K562 (cell line): Measurements from ENCODE around the gene LGI4. TPM values are rescaled to one million over a fixed set of nuclear protein-coding genes. Genes with fewer than 3 reads are reported as not detected.
A peak's percentile ranks its signal among the peaks of the same experiment; 100 is the strongest.

Source experiments
- ARID1B ChIP-seq: fragments of 450-650 bp; IDR thresholded peaks from 2 replicates; pipeline ENCODE4 v1.6.1; 2016; ENCODE audit warnings: antibody characterized with exemption, mild to moderate bottlenecking, inconsistent platforms
- CSDE1 ChIP-seq, 2 experiments: fragments of 450-650 bp; IDR thresholded peaks; 2 replicates each; pipeline ENCODE4 v1.6.1; 2016; ENCODE audit warnings: mild to moderate bottlenecking in 1 of 2
- EHMT2 ChIP-seq: fragments of 450-650 bp; IDR thresholded peaks from 2 replicates; pipeline ENCODE4 v1.6.1; 2018; ENCODE audit warnings: antibody characterized with exemption
- FOSL1 ChIP-seq: fragments of 200-800 bp; sonication (Bioruptor generic); conservative IDR thresholded peaks from 2 replicates; pipeline ENCODE4 v1.6.1; 2016; ENCODE audit warnings: missing genetic modification characterization, missing compliant biosample characterization
- HNRNPL ChIP-seq: fragments of 200-400 bp; formaldehyde crosslinking; IDR thresholded peaks from 2 replicates; pipeline ENCODE4 v1.6.1; 2017; ENCODE audit warnings: low read depth, mild to moderate bottlenecking, low read length
- MCM5 ChIP-seq: fragments of 450-650 bp; IDR thresholded peaks from 2 replicates; pipeline ENCODE4 v1.6.1; 2016; ENCODE audit warnings: low read depth
- MCM7 ChIP-seq, 2 experiments: fragments of 450-650 bp; IDR thresholded peaks; 2 replicates each; pipeline ENCODE4 v1.6.1; 2016 to 2018
- NCOA6 ChIP-seq: fragments of 450-650 bp; IDR thresholded peaks from 2 replicates; pipeline ENCODE4 v1.6.1; 2017; ENCODE audit warnings: mild to moderate bottlenecking
- PML ChIP-seq: IDR thresholded peaks from 2 replicates; pipeline ENCODE4 v1.6.1; 2012; ENCODE audit warnings: low read length, inconsistent platforms
- RBBP5 ChIP-seq: fragments of 200-600 bp; sonication (generic); IDR thresholded peaks from 2 replicates; pipeline ENCODE4 v1.6.1; 2012; ENCODE audit warnings: borderline replicate concordance, mild to moderate bottlenecking, low read length, control low read depth, inconsistent platforms; ENCODE audit not compliant: insufficient read depth, poor library complexity, severe bottlenecking
- SAP30 ChIP-seq: fragments of 200-600 bp; sonication (generic); IDR thresholded peaks from 2 replicates; pipeline ENCODE4 v1.6.1; 2012; ENCODE audit warnings: borderline replicate concordance, low read depth, mild to moderate bottlenecking, moderate library complexity, low read length, control low read depth, inconsistent platforms; ENCODE audit not compliant: insufficient read depth, poor library complexity, severe bottlenecking
- SRF ChIP-seq, 2 experiments: fragments of 250-450, 450-650 bp in 1 of 2; sonication (Bioruptor Pico) in 1 of 2; sonication (generic) in 1 of 2; formaldehyde crosslinking; IDR thresholded peaks; 2 replicates each; pipeline versions ENCODE4 v1.5.0 to v1.5.1; 2020 to 2022; ENCODE audit warnings: mild to moderate bottlenecking in 1 of 2, missing genetic modification reagents in 1 of 2
- TAF1 ChIP-seq: IDR thresholded peaks from 2 replicates; pipeline ENCODE4 v1.6.1; 2011; ENCODE audit warnings: mild to moderate bottlenecking, low read length, moderate library complexity; ENCODE audit not compliant: insufficient read depth, control insufficient read depth, severe bottlenecking; ENCODE audit errors: extremely low read depth
- TCFL5 ChIP-seq: fragments of 250-450 bp; sonication (Bioruptor Pico); conservative IDR thresholded peaks from 2 replicates; pipeline ENCODE4 v1.6.1; 2021; ENCODE audit warnings: mild to moderate bottlenecking, moderate library complexity, matching md5 sums
- UBTF ChIP-seq, 2 experiments: IDR thresholded peaks; 2 replicates each; pipeline ENCODE4 v1.6.1; 2012; ENCODE audit warnings: improper control_type of control experiment in 2 of 2, low read depth in 2 of 2, low read length in 2 of 2, borderline replicate concordance in 1 of 2
- XRCC5 ChIP-seq: fragments of 200-400 bp; formaldehyde crosslinking; IDR thresholded peaks from 2 replicates; pipeline ENCODE4 v1.6.1; 2017; ENCODE audit warnings: low read depth, mild to moderate bottlenecking, low read length
- ZBTB8A ChIP-seq: fragments of 450-650 bp; IDR thresholded peaks from 2 replicates; pipeline ENCODE4 v1.6.1; 2018; ENCODE audit warnings: mild to moderate bottlenecking, moderate library complexity; ENCODE audit not compliant: partially characterized antibody
- ZNF121 ChIP-seq: sonication (generic); formaldehyde crosslinking; conservative IDR thresholded peaks from 2 replicates; pipeline ENCODE4 v1.8.0; 2022; ENCODE audit warnings: missing genetic modification reagents
- ZNF551 ChIP-seq: fragments of 250-450 bp; sonication (Bioruptor Pico); IDR thresholded peaks from 2 replicates; pipeline ENCODE4 v1.5.0; 2021; ENCODE audit warnings: mild to moderate bottlenecking, moderate library complexity
- ZNF584 ChIP-seq: fragments of 200-800 bp; sonication (Bioruptor generic); IDR thresholded peaks from 2 replicates; pipeline ENCODE4 v1.6.1; 2016; ENCODE audit warnings: low read depth, mild to moderate bottlenecking, missing genetic modification characterization, missing compliant biosample characterization
- polyA plus RNA-seq, 8 experiments: library from polyadenylated mRNA; depleted of rRNA in 4 of 8; stranded (reverse) in 5 of 8; unstranded in 3 of 8; fragments of >200 nt; fragmentation: Nextera tagmentation in 2 of 8; fragmentation: Illumina TruSeq in 1 of 8; extraction: Ambion mirVana in 2 of 8; extraction: Trizol in 1 of 8; gene quantifications; 2 replicates each; pipeline versions ENCODE4 v1.2.1 to v1.2.3, GENCODE V29; 2011 to 2014; ENCODE audit warnings: inconsistent platforms in 1 of 8, missing spikeins in 1 of 8
- total RNA-seq, 7 experiments: library from RNA; depleted of rRNA in 6 of 7; stranded (reverse); fragments of >200 nt in 6 of 7; fragmentation: Illumina TruSeq in 2 of 7; extraction: Trizol in 2 of 7; gene quantifications; 2 replicates each; pipeline versions ENCODE4 v1.2.1 to v1.2.3, GENCODE V29; 2011 to 2021; ENCODE audit warnings: low replicate concordance in 1 of 7
- TF ChIP-seq, protein P1 (sequence below): fragments of 450-650 bp; formaldehyde crosslinking; IDR thresholded peaks from 2 replicates; pipeline ENCODE4 v1.4.0; 2020; ENCODE audit warnings: mild to moderate bottlenecking, moderate library complexity
- TF ChIP-seq, protein P2 (sequence below): fragments of 450-650 bp; formaldehyde crosslinking; IDR thresholded peaks from 2 replicates; pipeline ENCODE4 v1.4.0; 2020; ENCODE audit warnings: mild to moderate bottlenecking, mixed read lengths
- TF ChIP-seq, protein P3 (sequence below), 2 experiments: fragments of 250-450 bp in 1 of 2; fragments of 450-650 bp in 1 of 2; sonication (Bioruptor Pico) in 1 of 2; IDR thresholded peaks; 2 replicates each; pipeline versions ENCODE4 v1.6.1 to v1.8.0; 2016 to 2021; ENCODE audit warnings: mild to moderate bottlenecking in 2 of 2, moderate library complexity in 2 of 2, missing compliant biosample characterization in 1 of 2, missing genetic modification characterization in 1 of 2

LGI4 gene
- total and polyA plus RNA-seq, 9 of the 15 experiments (the other 6 are each of a cell fraction or from before 2014, with no cell fraction given): 0.14 to 0.30 (median 0.24) TPM; not detected in 4

- TF ChIP-seq, protein P1, sequence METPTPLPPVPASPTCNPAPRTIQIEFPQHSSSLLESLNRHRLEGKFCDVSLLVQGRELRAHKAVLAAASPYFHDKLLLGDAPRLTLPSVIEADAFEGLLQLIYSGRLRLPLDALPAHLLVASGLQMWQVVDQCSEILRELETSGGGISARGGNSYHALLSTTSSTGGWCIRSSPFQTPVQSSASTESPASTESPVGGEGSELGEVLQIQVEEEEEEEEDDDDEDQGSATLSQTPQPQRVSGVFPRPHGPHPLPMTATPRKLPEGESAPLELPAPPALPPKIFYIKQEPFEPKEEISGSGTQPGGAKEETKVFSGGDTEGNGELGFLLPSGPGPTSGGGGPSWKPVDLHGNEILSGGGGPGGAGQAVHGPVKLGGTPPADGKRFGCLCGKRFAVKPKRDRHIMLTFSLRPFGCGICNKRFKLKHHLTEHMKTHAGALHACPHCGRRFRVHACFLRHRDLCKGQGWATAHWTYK: no peak
- TF ChIP-seq ZNF584 (CRISPR knock-in tag) (no peak), HNRNPL (0 out of 2 replicates have a peak, but pooled peaks have one; percentile 17), ARID1B (no peak), SRF (CRISPR knock-in tag; IDR thresholded peaks at IDR 0.05) (no peak), PML (no peak), XRCC5 (peak; percentile 94; the same call in 1 of the 2 replicates), ZNF121 (no peak), ZBTB8A (no peak), FOSL1 (no peak), MCM5 (no peak), TCFL5 (CRISPR knock-in tag) (no peak), ZNF551 (CRISPR knock-in tag) (no peak), TAF1 (no peak), MCM7 (IDR thresholded peaks at IDR 0.05) (no peak), RBBP5 (no peak), EHMT2 (peak; percentile 82), CSDE1 (IDR thresholded peaks at IDR 0.05) (0 out of 4 replicates have a peak, but pooled peaks of 1 of the 2 experiments have one; percentile 41), UBTF (IDR thresholded peaks at IDR 0.05; ENCODE audit: borderline replicate concordance in 1 of 2, low read depth in 2 of 2, low read length in 2 of 2) (no peak), NCOA6 (no peak), SAP30 (no peak)
- TF ChIP-seq, protein P2, sequence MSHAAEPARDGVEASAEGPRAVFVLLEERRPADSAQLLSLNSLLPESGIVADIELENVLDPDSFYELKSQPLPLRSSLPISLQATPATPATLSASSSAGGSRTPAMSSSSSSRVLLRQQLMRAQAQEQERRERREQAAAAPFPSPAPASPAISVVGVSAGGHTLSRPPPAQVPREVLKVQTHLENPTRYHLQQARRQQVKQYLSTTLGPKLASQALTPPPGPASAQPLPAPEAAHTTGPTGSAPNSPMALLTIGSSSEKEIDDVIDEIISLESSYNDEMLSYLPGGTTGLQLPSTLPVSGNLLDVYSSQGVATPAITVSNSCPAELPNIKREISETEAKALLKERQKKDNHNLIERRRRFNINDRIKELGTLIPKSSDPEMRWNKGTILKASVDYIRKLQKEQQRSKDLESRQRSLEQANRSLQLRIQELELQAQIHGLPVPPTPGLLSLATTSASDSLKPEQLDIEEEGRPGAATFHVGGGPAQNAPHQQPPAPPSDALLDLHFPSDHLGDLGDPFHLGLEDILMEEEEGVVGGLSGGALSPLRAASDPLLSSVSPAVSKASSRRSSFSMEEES (CRISPR knock-in tag): no peak
- TF ChIP-seq, protein P3, sequence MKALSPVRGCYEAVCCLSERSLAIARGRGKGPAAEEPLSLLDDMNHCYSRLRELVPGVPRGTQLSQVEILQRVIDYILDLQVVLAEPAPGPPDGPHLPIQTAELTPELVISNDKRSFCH (CRISPR knock-in tag; IDR thresholded peaks at IDR 0.05): no peak
- TF ChIP-seq, protein P3 (tag; IDR thresholded peaks at IDR 0.05): no peak
These were observed 590 bp upstream of the LGI4 start (continued) for GRCh38 chr19:35135389-35135909.
